GM21515 (cell line): ENCODE results near the gene LSG1.

ENCODE experiments used
- ATAC-seq: cut with Tn5 transposase; IDR thresholded peaks from one replicate; pipeline ENCODE4 v1.9.1; 2021; ENCODE audit not compliant: unreplicated experiment

The LSG1 gene

DNA sequence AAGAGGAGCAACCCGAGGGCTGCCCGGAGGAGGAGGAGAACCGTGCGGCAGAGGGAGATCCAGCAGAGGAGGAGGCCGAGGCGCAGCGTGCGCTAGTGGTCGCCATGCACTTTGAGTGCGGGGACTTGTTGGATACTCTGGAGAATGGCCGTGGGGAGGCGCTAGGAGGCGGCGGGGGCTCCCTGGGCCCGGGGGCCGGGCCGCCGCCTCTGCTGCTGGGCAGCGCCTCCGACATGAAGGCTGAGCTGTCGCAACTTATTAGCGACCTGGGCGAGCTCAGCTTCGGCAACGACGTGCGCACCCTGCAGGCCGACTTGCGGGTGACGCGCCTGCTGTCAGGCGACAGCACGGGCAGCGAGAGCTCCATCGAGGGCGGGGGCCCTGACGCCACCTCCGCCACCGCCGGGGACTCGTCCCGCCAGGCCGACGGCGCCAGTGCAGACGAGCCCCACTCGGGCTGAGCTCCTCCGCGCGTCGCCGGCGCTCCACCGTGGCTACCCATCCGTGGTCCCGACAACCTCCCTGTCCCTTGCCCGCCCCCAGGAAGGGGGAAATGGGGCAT lies 15.7 kb upstream of the LSG1 start:
- peak; percentile 38 for ATAC-seq

DNA sequence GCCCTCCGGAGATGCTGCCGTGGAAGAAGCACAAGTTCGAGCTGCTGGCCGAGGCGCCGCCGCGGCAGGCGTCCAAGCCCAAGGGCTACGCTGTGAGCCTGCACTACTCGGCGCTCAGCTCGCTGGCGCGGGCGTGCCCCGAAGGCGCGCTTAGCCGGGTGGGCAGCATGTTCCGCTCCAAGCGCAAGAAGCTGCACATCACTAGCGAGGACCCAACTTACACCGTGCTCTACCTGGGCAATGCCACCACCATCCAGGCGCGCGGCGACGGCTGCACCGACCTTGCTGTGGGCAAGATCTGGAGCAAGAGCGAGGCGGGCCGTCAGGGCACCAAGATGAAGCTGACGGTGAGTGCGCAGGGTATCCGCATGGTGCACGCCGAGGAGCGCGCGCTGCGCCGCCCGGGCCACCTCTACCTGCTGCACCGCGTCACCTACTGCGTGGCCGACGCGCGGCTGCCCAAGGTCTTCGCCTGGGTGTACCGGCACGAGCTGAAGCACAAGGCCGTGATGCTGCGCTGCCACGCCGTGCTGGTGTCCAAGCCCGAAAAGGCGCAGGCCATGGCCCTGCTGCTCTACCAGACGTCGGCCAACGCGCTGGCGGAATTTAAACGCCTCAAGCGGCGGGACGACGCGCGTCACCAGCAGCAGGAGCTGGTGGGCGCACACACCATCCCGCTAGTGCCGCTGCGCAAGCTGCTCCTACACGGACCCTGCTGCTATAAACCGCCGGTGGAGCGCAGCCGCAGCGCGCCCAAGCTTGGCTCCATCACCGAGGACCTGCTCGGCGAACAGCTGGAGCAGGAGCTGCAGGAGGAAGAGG lies 15.0 kb upstream of the LSG1 start:
- no peak for ATAC-seq

DNA sequence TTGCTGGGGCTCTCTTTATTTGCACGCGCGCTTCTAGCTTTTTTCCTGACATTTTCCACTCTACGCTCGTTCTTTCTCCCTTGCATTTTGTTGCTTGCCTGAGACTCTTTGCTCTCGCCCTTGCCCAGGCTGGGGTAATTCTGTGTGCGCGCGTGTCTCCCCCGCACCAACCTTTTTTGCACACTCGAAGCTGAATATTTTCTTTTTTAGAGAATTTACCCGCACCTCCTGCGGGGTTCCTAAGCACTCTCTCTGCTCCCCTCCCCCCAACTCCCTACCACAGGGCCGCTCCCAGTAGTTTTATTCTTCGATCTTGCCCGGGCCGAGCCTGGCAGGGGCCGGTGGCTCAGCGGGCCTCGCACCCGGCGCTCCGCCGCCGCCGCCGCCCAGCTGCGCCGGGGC lies 14.4 kb upstream of the LSG1 start:
- no peak for ATAC-seq

DNA sequence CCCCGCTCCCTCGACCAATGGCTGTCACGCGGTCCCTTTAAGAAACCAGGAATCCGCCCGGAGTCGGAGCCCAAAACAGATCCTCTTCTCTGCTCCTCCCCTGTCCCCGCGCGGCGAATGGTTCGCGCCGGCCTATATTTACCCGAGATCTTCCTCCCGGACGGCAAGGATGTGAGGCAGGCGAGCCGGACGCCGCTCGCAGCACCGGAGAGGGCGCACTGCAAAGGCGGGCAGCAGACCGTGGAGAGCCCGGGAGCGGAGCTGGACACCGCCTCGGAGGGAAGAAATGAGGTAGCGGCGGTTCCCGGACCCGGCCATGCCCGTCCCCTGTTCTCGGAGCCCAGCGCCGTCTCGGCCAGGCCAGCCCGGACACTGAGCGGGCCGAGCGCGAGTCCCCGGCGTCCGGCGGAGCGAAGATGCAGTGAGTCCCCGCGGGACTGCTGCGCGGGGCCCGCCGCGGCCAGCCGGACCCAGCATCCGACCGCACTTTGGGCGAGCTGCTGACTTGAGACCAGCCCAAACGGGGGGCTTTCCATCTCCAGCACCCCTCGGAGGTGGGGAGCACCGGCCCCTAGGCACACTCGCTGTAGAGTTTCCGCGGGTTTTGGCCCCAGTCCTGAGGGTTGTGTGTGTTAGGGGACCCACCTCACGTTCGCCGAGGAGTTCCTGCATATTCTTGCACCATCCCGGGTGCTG lies 13.9 kb upstream of the LSG1 start, which contains the start of gene FAM43A:
TSS of gene FAM43A (plus strand) at position 166 of the 696 bp plus-strand sequence. CDS start 944 bp downstream, outside the sequence.
- peak; percentile 37 for ATAC-seq

DNA sequence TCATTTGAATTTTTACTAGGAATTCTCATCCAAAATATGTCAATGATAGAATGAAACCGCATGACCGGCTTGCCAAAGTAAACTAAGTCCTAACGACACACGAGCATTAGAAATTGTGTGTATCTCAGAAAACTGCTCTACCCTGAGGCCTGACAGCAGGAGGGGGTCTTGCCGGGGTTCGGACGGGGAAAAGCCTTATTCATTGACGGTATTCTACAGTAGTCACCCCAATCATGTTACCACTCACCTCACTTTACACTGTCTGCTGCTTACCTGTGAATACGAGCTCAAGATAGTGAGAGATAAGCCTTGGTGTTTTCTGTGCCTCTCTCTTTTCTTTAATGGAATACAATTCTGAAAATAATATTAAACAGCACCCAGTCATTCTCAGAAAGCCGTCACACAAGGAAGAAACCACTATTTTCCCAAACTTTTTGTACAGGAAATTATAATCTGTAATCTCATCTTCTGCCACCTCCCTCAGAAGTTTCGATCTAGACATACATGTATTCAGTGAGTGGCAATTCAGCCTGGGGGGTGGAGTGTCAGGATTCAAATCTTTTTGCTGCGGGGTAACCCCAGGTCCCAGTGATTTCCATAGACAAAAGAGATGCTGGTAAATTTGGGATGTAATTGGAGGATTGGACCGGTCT lies 13.2 kb upstream of the LSG1 start:
- peak; percentile 1 for ATAC-seq

DNA sequence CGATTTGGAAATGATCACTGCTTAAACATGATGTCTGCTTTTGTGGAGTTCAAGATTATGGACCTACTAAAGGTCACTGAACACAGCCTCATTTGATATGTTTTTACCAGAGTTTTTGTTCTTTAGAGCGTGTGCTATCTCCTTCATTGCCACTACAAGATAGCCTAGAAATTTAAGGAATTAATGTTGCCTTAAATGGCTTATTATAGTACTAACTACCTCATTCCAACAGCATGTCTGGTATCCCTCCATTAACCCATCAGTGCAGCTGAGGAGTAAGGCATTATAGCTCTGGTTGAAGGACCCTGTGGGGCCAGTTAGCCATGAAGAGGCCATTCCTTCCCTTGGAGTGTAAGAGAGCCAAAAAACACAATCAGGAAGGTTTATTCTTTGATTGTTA lies 11.4 kb upstream of the LSG1 start:
- ATAC-seq: no peak

DNA sequence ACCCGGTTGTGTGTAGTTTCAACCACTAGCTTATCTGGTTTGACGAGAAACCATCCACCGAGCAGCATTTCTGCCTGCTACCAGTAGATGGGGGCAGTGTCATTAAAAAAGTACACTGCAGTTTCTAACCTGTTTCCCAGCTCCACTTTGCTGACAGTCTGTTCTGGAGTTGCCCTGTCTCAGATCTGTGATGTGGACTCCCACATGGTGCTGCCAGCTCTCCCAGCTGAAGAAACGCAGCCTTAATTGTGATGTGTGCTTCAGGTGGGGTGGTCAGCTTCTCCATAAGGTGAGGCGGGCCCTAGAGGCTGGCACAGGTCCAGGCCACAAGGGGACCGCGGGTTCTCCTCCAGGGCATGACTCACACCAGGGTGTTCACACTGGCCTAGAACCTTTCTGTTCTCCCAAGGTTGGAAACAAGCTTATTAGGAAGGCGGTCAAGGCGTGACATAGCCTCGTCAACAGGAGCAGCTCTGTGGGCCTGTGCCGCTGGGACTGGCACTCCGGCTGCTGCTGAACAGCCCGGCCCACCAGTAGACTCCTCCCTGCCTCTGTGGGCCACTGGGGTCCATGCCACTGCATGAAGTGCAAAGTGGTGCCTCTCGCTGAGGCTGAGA lies 10.8 kb upstream of the LSG1 start:
- peak; percentile 50 for ATAC-seq

DNA sequence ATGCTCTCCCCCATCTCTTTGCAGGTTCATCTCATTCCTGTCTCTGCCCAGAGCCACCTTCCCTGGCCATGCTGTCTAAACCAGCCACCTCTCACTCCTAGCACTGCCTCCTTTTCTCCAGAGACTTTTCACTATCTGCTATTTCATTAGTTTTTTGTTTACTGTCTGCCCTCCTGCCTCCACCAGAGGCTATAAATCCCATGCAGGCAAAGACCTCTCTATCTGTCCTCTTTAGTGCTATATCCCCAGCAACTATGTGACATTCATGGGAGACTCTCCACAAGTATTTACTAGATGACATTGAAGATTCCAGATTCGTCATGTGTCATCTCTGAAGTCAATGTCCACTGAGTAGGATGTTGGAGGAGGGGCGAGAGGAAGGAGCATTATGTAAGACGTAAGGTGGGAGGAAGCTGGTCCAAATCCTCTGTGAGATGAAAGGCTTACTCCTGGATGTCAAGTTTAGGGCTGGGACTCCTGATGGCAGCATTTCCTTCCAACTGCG lies 10.2 kb upstream of the LSG1 start:
- ATAC-seq: no peak

DNA sequence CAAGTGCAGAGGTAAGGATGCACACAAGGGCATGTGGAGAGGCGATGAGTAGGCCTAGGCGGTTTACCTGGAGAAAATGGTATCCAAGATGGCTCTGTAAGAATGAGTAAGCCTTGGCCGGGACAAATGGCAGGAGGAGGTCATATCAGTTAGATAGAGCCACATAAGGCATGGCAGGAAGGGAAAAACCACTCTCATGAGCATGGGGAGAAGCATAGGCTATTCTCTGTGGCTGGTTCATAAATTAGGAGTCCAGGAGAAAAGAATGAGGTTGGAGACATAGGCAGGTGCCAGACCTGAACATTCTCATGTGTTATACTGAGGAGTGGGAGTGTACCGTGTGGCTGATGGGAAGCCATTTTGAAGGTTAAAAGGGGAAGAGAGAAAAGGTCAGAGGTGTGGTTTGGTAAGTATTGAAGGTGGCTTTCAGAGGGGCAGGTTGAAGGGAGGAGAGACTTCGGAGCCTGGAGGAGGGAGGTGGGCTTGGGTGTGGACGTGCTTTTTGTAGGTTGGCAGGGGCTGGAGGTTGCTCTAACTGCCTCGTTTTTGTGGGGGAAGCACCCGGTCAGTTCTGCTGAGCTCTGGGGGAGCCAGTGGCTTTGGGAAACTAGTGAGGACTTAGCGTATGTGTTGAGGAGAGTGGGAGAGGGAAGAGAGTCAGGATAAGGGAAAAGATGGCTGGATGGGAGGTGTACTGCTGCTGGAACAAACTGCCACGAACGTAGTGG lies 9.1 kb upstream of the LSG1 start:
- no peak for ATAC-seq

DNA sequence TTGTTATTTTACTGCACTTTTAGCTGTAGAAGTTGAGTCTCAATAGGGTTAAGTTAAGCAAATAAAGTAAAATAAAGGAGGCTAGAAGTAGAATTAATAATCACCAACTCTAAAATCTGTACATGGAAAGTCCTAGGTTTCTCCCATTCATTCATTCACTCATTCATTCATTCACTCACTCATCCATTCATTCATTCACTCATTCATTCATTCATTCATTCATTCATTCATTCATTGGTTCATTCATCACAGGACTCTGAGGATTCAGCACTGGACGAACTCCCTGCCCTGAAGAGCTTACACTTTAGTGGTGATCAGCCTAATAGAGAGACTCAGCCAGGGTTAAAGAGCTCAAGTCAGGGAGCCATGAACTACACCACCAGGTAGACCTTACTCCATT lies 4.5 kb upstream of the LSG1 start:
- no peak for ATAC-seq

DNA sequence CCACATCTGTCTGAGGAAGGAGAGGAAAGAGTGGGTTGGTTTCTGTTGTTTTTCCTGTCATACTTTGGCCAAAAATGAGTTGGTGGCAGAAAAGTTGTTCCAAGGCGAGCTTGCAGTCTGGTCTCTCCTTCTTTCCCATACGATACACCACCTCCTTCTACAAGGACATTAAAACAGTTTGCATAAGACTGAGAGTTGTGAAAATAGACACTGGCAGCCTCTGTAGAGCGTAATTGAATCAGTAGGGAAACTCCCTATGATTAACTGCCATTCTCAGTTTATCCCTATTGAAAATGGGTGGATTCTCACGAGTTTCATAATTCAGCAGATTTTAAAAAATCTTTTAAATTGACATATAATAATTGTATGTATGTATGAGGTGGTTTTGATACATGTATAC lies 3.7 kb upstream of the LSG1 start:
- no peak for ATAC-seq

DNA sequence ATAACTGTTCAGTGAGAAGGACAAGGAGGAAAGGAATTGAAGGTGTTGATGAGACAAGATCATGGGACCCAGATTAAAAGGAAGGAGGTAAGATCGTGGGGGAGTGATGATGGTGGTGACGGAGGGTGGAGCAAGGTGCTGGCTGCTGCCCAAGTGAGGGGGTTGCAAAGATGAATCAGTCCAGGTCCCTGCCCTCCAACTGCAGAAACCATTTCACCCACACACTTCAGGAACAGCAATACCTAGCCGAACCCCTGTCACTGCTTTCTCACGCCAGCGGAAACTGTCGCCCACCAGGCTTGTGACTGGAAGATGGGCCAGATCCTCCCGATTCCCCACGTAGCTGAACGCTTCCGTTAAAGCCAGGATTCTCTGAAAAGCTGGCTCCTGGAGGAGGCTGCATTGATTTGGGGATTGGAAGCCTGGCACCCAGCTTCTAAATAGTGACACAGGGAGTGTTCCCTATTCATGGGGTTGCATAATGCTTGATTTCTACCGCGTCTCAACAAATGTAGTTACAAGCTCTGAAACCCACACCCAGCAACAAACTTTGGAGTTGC lies 3.2 kb upstream of the LSG1 start:
- ATAC-seq: no peak

DNA sequence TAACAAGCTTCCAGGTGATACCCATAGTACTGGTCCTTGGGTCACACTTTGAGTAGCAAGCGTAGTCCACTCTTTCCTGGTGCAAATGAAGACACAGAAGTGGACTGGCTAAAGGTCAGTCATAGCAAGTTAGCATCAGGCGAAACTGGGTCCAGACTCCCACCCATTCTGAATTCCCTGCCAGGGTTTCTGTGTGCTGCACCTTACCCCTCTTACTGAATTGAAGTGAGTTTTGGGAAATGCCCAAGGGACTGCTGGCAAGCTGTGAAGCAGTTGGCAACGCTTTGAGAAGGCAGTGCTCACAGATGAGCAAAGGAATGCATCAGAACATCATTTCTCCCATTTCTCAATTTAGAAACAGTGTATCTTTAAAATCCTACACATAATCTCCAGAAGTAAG lies 1.8 kb upstream of the LSG1 start:
- ATAC-seq: no peak

DNA sequence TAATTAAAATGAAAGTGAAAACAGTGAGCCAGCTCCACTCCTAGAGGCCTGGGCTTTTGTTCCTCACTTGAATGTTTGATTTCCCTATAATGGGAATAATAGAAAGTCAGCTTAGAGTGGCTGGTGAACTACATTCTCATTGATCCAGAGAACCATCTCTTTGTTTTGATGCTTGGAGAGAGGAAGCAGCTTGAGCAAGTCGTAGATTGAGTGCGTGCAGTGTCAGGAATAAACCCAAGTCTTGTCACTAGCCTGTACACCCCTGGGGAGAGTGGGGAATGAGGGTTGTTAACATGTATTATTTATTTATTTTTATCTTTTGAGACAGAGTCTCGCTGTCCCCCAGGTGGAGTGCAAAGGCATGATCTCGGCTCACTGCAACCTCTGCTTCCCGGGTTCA lies 885 bp upstream of the LSG1 start:
- no peak for ATAC-seq

DNA sequence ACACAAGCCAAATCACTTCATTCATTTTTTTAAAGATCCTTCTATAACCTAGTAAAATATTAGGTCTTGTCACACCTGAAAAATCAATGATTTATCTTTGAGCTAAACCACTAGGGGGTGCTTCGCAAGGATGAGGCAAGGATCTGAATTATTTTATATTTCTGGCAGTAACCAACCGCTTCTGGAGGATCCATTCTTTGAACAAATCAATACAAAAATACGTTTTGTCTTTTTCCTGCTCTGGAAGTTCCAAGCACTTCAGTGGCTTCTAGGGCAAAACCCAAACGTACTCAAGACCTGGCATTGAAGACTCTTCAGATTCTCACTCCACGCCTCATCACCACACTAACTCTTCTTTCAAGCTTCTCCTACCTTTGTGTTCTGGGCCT lies 486 bp downstream of the LSG1 start:
- ATAC-seq: peak; percentile 4

DNA sequence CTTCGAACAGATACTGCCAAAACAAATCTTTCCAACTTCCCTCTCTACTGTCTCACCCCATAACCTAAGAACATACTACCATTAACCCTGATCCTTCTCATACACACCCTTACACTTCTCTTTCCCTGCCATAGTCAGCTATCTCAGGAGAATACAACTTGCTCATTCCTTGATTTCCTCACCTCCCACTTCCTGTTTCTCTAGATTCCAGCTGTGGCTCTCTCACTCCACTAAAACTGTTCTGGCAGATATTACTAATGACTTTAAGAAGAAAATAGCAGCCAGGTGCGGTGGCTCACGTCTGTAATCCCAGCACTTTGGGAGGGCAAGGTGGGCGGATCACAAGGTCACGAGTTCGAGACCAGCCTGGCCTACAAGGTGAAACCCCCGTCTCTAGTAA lies 4.6 kb downstream of the LSG1 start:
- no peak for ATAC-seq

DNA sequence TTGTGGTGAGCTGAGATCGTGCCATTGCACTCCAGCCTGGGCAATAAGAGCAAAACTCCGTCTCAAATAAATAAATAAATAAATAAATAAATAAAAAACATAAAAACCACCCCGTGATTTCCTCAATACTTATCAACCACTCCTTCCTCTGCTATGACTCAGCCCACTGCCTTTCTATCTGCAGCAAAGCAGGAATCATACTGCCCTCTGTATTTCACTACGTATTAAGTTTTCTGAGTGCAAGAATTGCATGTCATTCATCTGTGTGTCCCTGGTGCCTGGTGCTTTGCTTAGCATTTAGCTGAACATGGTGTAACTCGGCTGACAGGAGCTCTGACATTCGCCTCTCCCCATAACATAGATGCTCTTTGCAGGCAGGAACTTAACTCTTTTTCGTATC lies 7.1 kb downstream of the LSG1 start:
- ATAC-seq: no peak

DNA sequence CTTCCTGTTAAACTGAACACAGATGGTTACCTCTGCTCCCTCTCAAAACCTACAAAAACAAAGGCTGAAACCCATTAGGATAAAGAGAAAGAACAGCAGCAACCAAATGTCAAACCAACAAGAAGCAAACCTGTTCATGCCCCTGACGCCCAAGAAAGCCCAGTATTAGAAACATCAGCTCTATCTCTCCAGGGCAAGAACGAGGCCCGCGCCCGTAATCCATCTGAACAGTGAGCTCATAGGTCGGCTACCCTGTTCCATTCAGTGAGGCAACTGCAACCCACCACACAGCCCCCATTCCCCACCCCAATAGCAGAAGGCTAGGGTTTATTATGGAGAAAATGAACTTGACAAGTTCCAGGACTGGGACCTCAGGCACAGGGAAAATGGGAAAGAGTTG lies 10.0 kb downstream of the LSG1 start:
- no peak for ATAC-seq

DNA sequence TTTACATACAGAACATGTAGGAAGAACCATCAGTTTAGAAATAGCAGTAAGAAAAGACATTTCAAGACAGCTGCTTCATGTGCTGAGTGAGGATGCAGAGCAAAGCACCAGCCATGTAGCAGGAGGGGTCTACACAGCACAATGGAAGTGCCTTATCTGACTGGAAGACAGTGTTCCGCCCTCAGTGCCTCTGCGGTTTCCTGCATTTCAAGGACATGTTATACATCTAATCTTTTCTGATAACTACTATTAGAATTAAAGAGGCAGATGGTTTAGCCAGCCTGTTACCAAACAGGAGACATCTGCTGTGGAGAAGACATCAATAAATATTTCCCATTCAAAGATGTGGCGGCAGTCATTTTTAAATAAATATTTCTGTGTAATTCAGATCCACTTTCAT lies 10.6 kb downstream of the LSG1 start:
- no peak for ATAC-seq

DNA sequence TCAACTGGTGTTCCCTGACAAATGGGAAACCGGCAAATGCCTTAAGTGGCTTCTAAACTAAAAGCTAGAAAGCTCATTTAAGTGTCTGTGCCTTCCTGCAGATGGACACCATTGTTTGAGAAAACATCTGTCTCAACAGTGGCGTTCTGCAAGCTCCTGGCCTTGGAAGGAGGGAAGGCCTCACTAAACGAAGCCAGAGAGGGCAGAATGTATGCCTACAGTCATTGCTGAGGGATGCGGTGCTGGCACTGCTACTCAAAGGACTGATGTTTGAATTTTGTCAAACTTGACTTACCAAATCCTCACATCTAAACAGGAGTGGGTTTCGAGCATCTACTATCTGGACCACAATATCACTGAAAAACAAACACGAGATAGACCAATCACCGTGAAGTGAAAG lies 12.2 kb downstream of the LSG1 start:
- ATAC-seq: no peak
